ENCODE results near the gene TMEM38A.
"Not testable (repeated sequence)": the region's sequence is repeated elsewhere in the genome, so short reads cannot be mapped to it uniquely, and the experiment has no call there.

Gene TMEM38A

GRCh38 chr19:16679811-16680210 is 18.9 kb downstream of the TMEM38A start:
- in situ Hi-C loops (cut with HindIII; ENCODE audit: low sequenced_read_pairs): no loop called here
- H3K4me3 ChIP-seq (ENCODE audit: low read depth, low read length): no peak overlapping the region
- TF ChIP-seq, protein P1, sequence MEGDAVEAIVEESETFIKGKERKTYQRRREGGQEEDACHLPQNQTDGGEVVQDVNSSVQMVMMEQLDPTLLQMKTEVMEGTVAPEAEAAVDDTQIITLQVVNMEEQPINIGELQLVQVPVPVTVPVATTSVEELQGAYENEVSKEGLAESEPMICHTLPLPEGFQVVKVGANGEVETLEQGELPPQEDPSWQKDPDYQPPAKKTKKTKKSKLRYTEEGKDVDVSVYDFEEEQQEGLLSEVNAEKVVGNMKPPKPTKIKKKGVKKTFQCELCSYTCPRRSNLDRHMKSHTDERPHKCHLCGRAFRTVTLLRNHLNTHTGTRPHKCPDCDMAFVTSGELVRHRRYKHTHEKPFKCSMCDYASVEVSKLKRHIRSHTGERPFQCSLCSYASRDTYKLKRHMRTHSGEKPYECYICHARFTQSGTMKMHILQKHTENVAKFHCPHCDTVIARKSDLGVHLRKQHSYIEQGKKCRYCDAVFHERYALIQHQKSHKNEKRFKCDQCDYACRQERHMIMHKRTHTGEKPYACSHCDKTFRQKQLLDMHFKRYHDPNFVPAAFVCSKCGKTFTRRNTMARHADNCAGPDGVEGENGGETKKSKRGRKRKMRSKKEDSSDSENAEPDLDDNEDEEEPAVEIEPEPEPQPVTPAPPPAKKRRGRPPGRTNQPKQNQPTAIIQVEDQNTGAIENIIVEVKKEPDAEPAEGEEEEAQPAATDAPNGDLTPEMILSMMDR (IDR thresholded peaks at IDR 0.05; ENCODE audit: low read depth, low read length, missing control alignments): no peak
- no peak for DNase-seq (ENCODE audit: low read depth)

- TF ChIP-seq, protein P1 (IDR thresholded peaks at IDR 0.05; ENCODE audit: low read depth, low read length, missing control alignments): no peak
- DNase-seq (ENCODE audit: low read depth): no peak
- in situ Hi-C loops (cut with HindIII; ENCODE audit: low sequenced_read_pairs): no loop called here
These were observed 21.6 kb downstream of the TMEM38A start for GRCh38 chr19:16682539-16682938.

DNA sequence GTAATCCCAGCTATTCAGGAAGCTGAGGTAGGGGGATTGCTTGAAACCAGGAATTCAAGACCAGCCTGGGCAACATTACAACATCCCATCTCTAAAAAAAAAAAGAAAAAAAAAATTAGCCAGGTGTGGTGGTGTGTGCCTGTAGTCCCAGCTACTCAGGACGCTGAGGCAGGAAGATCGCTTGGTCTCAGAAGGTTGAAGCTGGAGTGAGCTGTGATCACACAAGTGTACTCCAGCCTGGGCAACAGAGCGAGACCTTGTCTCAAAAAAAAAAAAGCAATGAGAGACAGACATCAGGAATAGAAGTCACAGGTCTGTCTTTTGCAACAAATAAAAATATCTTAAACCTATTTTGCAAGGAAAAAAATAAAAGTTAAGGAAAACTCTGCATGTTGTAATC is 23.3 kb downstream of the TMEM38A start:
- H3K4me3 ChIP-seq (ENCODE audit: low read depth, low read length): no peak overlapping the region
- no peak for DNase-seq (ENCODE audit: low read depth)
- TF ChIP-seq, protein P1 (IDR thresholded peaks at IDR 0.05; ENCODE audit: low read depth, low read length, missing control alignments): no peak
- in situ Hi-C loops (cut with HindIII; ENCODE audit: low sequenced_read_pairs): no loop called here

More at GRCh38 chr19:16682539-16682938, 21.6 kb downstream of the TMEM38A start:
- H3K4me3 ChIP-seq (ENCODE audit: low read depth, low read length): no peak overlapping the region

- TF ChIP-seq, protein P1 (IDR thresholded peaks at IDR 0.05; ENCODE audit: low read depth, low read length, missing control alignments): no peak
- in situ Hi-C loops (cut with HindIII; ENCODE audit: low sequenced_read_pairs): no loop called here
- no peak for DNase-seq (ENCODE audit: low read depth)
- no peak overlapping the region for H3K4me3 ChIP-seq (ENCODE audit: low read depth, low read length)
These were observed 27.1 kb downstream of the TMEM38A start for GRCh38 chr19:16688084-16688483.

DNA sequence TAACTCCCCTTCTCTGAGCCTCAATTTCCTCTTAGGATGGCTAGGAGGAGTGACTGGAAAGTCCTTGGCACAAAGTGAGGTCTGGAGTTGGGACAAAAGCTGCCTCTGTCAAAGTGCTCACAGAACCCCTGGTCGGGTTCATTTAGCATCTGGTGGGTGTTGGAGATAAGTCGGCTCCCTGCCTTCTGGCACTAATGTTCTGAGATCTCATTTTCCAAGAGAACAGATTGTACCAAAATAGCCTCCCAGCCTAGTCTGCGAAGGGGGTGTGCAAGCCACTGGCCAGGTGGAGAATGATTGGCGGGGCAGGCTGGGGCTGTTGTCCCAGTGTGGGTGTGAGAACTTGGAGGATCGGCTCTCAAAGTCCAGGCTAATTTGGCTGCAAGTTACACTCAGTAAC is 38.0 kb downstream of the TMEM38A start:
- no peak for DNase-seq (ENCODE audit: low read depth)
- no peak overlapping the region for H3K4me3 ChIP-seq (ENCODE audit: low read depth, low read length)
- in situ Hi-C loops (cut with HindIII; ENCODE audit: low sequenced_read_pairs): no loop called here
- TF ChIP-seq, protein P1 (IDR thresholded peaks at IDR 0.05; ENCODE audit: low read depth, low read length, missing control alignments): no peak

DNA sequence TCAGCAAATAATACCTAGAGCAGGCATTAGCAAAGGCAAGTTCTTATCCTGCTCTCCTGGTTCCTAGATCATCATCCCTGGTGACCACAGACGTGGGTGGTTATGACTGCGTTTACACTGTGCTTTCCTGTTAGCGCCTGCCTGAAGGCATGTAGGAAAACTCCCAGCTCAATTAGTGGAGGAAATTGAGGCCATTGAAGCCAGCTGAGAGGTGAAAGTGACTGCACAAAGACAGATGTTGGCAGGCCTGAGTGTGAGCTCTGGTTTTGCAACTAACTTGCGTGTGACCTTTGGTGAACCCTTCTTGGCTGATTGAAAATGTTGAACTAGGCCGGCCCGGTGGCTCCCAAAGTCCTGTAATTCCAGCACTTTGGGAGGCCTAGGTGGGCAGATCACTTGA is 41.2 kb downstream of the TMEM38A start:
- TF ChIP-seq, protein P1 (IDR thresholded peaks at IDR 0.05; ENCODE audit: low read depth, low read length, missing control alignments): no peak
- no peak overlapping the region for H3K4me3 ChIP-seq (ENCODE audit: low read depth, low read length)
- no peak for DNase-seq (ENCODE audit: low read depth)
- in situ Hi-C loops (cut with HindIII; ENCODE audit: low sequenced_read_pairs): no loop called here

DNA sequence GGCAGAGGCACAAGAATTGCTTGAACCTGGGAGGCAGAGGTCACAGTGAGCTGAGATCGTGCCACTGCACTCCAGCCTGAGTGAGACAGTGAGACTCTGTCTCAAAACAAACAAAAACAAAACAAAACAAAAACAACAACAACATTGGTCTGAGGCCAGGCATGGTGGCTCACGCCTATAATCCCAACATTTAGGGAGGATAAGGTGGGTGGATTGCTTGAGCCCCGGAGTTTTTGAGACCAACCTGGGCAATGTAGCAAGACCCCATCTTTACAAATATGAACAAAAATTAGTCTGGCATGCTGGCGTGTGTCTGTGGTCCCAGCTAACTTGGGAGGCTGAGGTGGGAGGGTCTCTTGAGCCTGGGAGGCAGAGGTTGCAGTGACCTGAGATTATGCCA is 42.7 kb downstream of the TMEM38A start:
- in situ Hi-C loops (cut with HindIII; ENCODE audit: low sequenced_read_pairs): no loop called here
- TF ChIP-seq, protein P1 (IDR thresholded peaks at IDR 0.05; ENCODE audit: low read depth, low read length, missing control alignments): no peak
- H3K4me3 ChIP-seq (ENCODE audit: low read depth, low read length): no peak overlapping the region
- no peak for DNase-seq (ENCODE audit: low read depth)

GRCh38 chr19:16710870-16711269 is 49.9 kb downstream of the TMEM38A start:
- H3K4me3 ChIP-seq (ENCODE audit: low read depth, low read length); DNase-seq (ENCODE audit: low read depth); in situ Hi-C loops (cut with HindIII; ENCODE audit: low sequenced_read_pairs): not testable (repeated sequence)

DNA sequence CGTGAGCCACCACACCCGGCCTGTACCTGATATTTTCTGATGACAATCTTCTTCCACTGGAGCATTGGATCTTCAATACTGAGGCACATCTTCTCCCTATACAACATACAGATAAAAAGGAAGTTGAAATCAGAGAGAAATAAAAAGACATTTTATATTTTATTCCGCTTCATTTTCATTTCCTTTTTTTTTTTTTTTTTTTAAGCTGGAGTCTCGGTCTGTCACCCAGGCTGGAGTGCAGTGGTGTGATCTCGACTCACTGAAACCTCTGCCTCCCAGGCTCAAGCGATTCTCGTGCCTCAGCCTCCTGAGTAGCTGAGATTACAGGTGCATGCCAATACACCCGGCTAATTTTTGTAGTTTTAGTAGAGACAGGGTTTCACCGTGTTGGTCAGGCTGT is 51.4 kb downstream of the TMEM38A start:
- H3K4me3 ChIP-seq (ENCODE audit: low read depth, low read length); in situ Hi-C loops (cut with HindIII; ENCODE audit: low sequenced_read_pairs); DNase-seq (ENCODE audit: low read depth): not testable (repeated sequence)

All from astrocyte of the cerebellum (primary cell).